HepG2 (cell line): ENCODE results near the gene ZNF132. TPM values are rescaled to one million over a fixed set of nuclear protein-coding genes. Genes with fewer than 3 reads are reported as not detected.
A peak's percentile ranks its signal among the peaks of the same experiment; 100 is the strongest.

ENCODE experiments used
- ELF1 ChIP-seq: sonication (generic); formaldehyde crosslinking; IDR thresholded peaks from 2 replicates; pipeline ENCODE4 v1.4.0; 2020; ENCODE audit warnings: missing genetic modification reagents
- FOXC1 ChIP-seq: sonication (generic); formaldehyde crosslinking; IDR thresholded peaks from 2 replicates; pipeline ENCODE4 v1.8.0; 2022; ENCODE audit warnings: mild to moderate bottlenecking, missing genetic modification reagents, borderline replicate concordance
- HMGXB4 ChIP-seq, 2 experiments: sonication (generic) in 1 of 2; formaldehyde crosslinking in 1 of 2; IDR thresholded peaks; 2 replicates each; pipeline versions ENCODE4 v1.4.0 to v1.6.1; 2018 to 2020; ENCODE audit warnings: missing genetic modification reagents in 2 of 2, borderline replicate concordance in 1 of 2, low read depth in 1 of 2, mild to moderate bottlenecking in 1 of 2, missing biosample characterization in 1 of 2
- HNF4A ChIP-seq: sonication (generic); formaldehyde crosslinking; IDR thresholded peaks from 2 replicates; pipeline ENCODE4 v1.4.0; 2020; ENCODE audit warnings: missing genetic modification reagents
- MTF1 ChIP-seq: sonication (generic); formaldehyde crosslinking; IDR thresholded peaks from 2 replicates; pipeline ENCODE4 v1.5.0; 2020; ENCODE audit warnings: missing genetic modification reagents
- MXD4 ChIP-seq: IDR thresholded peaks from 2 replicates; pipeline ENCODE4 v1.6.1; 2016; ENCODE audit warnings: mild to moderate bottlenecking, missing biosample characterization, missing genetic modification reagents
- POLR2A ChIP-seq, 2 experiments: IDR thresholded peaks; 2 replicates each; pipeline ENCODE4 v1.6.1; 2011; ENCODE audit warnings: low read depth in 2 of 2, low read length in 2 of 2, mild to moderate bottlenecking in 1 of 2, moderate library complexity in 1 of 2; ENCODE audit not compliant: insufficient read depth in 1 of 2
- RXRB ChIP-seq: IDR thresholded peaks from 2 replicates; pipeline ENCODE4 v1.6.1; 2016; ENCODE audit warnings: borderline replicate concordance, missing genetic modification reagents, missing compliant biosample characterization
- ZC3H13 ChIP-seq: sonication (generic); formaldehyde crosslinking; IDR thresholded peaks from 2 replicates; pipeline ENCODE4 v1.8.1; 2023; ENCODE audit warnings: mild to moderate bottlenecking, missing genetic modification reagents, moderate library complexity
- ZNF230 ChIP-seq: sonication (generic); formaldehyde crosslinking; IDR thresholded peaks from 2 replicates; pipeline ENCODE4 v1.4.0; 2020; ENCODE audit warnings: mild to moderate bottlenecking, missing genetic modification reagents
- ZNF605 ChIP-seq: sonication (generic); formaldehyde crosslinking; IDR thresholded peaks from 2 replicates; pipeline ENCODE4 v1.8.0; 2022; ENCODE audit warnings: mild to moderate bottlenecking, missing genetic modification reagents
- polyA plus RNA-seq, 8 experiments: library from polyadenylated mRNA; depleted of rRNA in 3 of 8; stranded (reverse) in 7 of 8; unstranded in 1 of 8; fragments of >200 nt; fragmentation: Illumina TruSeq in 4 of 8; extraction: Trizol in 4 of 8; gene quantifications; 2 replicates each; pipeline versions ENCODE4 v1.2.1 to v1.2.3, GENCODE V29; 2011 to 2016; ENCODE audit warnings: low read depth in 4 of 8, missing spikeins in 1 of 8, mixed read lengths in 1 of 8; ENCODE audit not compliant: insufficient read depth in 1 of 8
- total RNA-seq, 5 experiments: library from RNA; depleted of rRNA; stranded (reverse); fragments of >200 nt; fragmentation: Illumina TruSeq; extraction: Trizol; gene quantifications; 2 replicates each; pipeline ENCODE4 v1.2.3, GENCODE V29; 2016; ENCODE audit warnings: low read depth in 1 of 5
- TF ChIP-seq, protein P1 (sequence below): sonication (generic); formaldehyde crosslinking; IDR thresholded peaks from 2 replicates; pipeline ENCODE4 v1.4.0; 2020; ENCODE audit warnings: mild to moderate bottlenecking, missing genetic modification reagents, borderline replicate concordance
- TF ChIP-seq, protein P2 (sequence below): sonication (generic); formaldehyde crosslinking; IDR thresholded peaks from 2 replicates; pipeline ENCODE4 v1.5.0; 2020; ENCODE audit warnings: mild to moderate bottlenecking, low read depth, missing genetic modification reagents, borderline replicate concordance

The ZNF132 gene
- total and polyA plus RNA-seq, 2 of the 13 experiments (the other 11 are each of a cell fraction or from before 2014, with no cell fraction given): not detected

GRCh38 chr19:58406818-58407657 is 32.9 kb downstream of the ZNF132 start (continued):
- TF ChIP-seq ELF1 (CRISPR knock-in tag) (0 out of 2 replicates have a peak, but pooled peaks have one; percentile 14), POLR2A (IDR thresholded peaks at IDR 0.05; ENCODE audit: insufficient read depth in 1 of 2, low read depth in 2 of 2, low read length in 2 of 2) (peak in 1 of 2 experiments; percentile 61; a peak in 2 of 4 replicates), ZC3H13 (peak; percentile 78; the same call in 1 of the 2 replicates), MXD4 (CRISPR knock-in tag) (no peak), ZNF605 (peak; percentile 60; the same call in 1 of the 2 replicates), HNF4A (CRISPR knock-in tag) (0 out of 2 replicates have a peak, but pooled peaks have one; percentile 9), ZNF230 (CRISPR knock-in tag) (0 out of 2 replicates have a peak, but pooled peaks have one; percentile 35), FOXC1 (CRISPR knock-in tag) (0 out of 2 replicates have a peak, but pooled peaks have one; percentile 11), HMGXB4 (CRISPR knock-in tag; IDR thresholded peaks at IDR 0.05; ENCODE audit: borderline replicate concordance in 1 of 2, low read depth in 1 of 2) (peak in 1 of 2 experiments; percentile 9; a peak in 1 of 4 replicates), RXRB (CRISPR knock-in tag) (peak; percentile 57), MTF1 (CRISPR knock-in tag) (no peak)
- TF ChIP-seq, protein P1, sequence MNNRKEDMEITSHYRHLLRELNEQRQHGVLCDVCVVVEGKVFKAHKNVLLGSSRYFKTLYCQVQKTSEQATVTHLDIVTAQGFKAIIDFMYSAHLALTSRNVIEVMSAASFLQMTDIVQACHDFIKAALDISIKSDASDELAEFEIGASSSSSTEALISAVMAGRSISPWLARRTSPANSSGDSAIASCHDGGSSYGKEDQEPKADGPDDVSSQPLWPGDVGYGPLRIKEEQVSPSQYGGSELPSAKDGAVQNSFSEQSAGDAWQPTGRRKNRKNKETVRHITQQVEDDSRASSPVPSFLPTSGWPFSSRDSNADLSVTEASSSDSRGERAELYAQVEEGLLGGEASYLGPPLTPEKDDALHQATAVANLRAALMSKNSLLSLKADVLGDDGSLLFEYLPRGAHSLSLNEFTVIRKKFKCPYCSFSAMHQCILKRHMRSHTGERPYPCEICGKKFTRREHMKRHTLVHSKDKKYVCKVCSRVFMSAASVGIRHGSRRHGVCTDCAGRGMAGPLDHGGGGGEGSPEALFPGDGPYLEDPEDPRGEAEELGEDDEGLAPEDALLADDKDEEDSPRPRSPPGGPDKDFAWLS: 0 out of 2 replicates have a peak, but pooled peaks have one; percentile 37
- TF ChIP-seq, protein P2, sequence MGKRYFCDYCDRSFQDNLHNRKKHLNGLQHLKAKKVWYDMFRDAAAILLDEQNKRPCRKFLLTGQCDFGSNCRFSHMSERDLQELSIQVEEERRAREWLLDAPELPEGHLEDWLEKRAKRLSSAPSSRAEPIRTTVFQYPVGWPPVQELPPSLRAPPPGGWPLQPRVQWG (CRISPR knock-in tag): no peak
